GM19372 (cell line): ENCODE results near the gene RCSD1.

Source experiments
- ATAC-seq: cut with Tn5 transposase; IDR thresholded peaks from one replicate; pipeline ENCODE4 v1.9.1; 2021; ENCODE audit warnings: mild to moderate bottlenecking, low read depth, moderate library complexity; ENCODE audit not compliant: unreplicated experiment

Gene RCSD1

GRCh38 chr1:167663002-167663772, 33.2 kb downstream of the RCSD1 start:
- ATAC-seq = peak; percentile 63

GRCh38 chr1:167665469-167665868, 35.4 kb downstream of the RCSD1 start:
- no peak for ATAC-seq

- no peak for ATAC-seq
Measured at GRCh38 chr1:167666416-167666815, 36.4 kb downstream of the RCSD1 start.

- ATAC-seq = no peak
Measured at GRCh38 chr1:167667536-167667935, 37.5 kb downstream of the RCSD1 start.

- peak; percentile 60 for ATAC-seq
Measured at GRCh38 chr1:167668108-167668507, 38.1 kb downstream of the RCSD1 start.

- peak; percentile 55 for ATAC-seq
Measured at GRCh38 chr1:167669209-167670124, 39.4 kb downstream of the RCSD1 start.

GRCh38 chr1:167670563-167670962, 40.5 kb downstream of the RCSD1 start:
- no peak for ATAC-seq

GRCh38 chr1:167671727-167672511, 41.9 kb downstream of the RCSD1 start:
- no peak for ATAC-seq

- ATAC-seq = no peak
Measured at GRCh38 chr1:167672831-167673230, 42.8 kb downstream of the RCSD1 start.

GRCh38 chr1:167673265-167673664, 43.2 kb downstream of the RCSD1 start:
- no peak for ATAC-seq

GRCh38 chr1:167674156-167674555, 44.1 kb downstream of the RCSD1 start:
- no peak for ATAC-seq

- no peak for ATAC-seq
Measured at GRCh38 chr1:167675440-167675839, 45.4 kb downstream of the RCSD1 start.

GRCh38 chr1:167676205-167676915, 46.3 kb downstream of the RCSD1 start:
- ATAC-seq = no peak

GRCh38 chr1:167676916-167677848, 47.1 kb downstream of the RCSD1 start:
- no peak for ATAC-seq

GRCh38 chr1:167678422-167678821, 48.4 kb downstream of the RCSD1 start:
- no peak for ATAC-seq

- ATAC-seq = no peak
Measured at GRCh38 chr1:167678838-167679237, 48.8 kb downstream of the RCSD1 start.

GRCh38 chr1:167679714-167680113, 49.7 kb downstream of the RCSD1 start:
- no peak for ATAC-seq

GRCh38 chr1:167681024-167681423, 51.0 kb downstream of the RCSD1 start:
- ATAC-seq = no peak

- ATAC-seq = no peak
Measured at GRCh38 chr1:167681451-167682098, 51.5 kb downstream of the RCSD1 start.
